Measurements from ENCODE around the gene CCNJL.

CCNJL gene

DNA sequence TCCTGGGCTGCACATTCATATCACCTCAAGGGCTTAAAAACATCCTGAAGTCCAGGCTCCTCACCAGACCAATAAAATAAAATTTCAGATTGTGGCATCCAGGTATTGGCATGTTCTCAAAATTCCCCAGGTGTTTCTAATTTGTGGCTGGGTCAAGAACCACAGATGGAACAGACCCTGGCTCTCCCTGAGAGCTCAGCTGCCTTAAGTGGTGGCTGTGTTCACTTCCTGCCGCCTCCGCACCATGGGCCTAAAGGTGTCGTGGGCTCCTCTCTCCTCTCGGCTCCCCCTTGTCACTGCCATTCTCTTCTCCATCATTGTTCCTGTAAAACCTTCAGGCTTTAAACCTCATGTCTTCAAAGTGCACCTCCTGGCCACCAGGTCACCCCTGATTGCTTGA is 17.8 kb upstream of the CCNJL start:
- Histone ChIP-seq H3K4me3 (no peak overlapping the region), H3K27ac (no peak overlapping the region), H3K4me1 (no peaks in the 10 kb centered on the region), H3K27me3 (no peaks in the 10 kb centered on the region), H3K9me3 (no peaks in the 10 kb centered on the region), H3K36me3 (no peaks in the 10 kb centered on the region)
- TF ChIP-seq, protein P1, sequence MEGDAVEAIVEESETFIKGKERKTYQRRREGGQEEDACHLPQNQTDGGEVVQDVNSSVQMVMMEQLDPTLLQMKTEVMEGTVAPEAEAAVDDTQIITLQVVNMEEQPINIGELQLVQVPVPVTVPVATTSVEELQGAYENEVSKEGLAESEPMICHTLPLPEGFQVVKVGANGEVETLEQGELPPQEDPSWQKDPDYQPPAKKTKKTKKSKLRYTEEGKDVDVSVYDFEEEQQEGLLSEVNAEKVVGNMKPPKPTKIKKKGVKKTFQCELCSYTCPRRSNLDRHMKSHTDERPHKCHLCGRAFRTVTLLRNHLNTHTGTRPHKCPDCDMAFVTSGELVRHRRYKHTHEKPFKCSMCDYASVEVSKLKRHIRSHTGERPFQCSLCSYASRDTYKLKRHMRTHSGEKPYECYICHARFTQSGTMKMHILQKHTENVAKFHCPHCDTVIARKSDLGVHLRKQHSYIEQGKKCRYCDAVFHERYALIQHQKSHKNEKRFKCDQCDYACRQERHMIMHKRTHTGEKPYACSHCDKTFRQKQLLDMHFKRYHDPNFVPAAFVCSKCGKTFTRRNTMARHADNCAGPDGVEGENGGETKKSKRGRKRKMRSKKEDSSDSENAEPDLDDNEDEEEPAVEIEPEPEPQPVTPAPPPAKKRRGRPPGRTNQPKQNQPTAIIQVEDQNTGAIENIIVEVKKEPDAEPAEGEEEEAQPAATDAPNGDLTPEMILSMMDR (IDR thresholded peaks at IDR 0.05): no peak
- intact Hi-C loops (cut with DNase I; ENCODE audit: low total_unique reads): no loop called here
- no peak for DNase-seq

DNA sequence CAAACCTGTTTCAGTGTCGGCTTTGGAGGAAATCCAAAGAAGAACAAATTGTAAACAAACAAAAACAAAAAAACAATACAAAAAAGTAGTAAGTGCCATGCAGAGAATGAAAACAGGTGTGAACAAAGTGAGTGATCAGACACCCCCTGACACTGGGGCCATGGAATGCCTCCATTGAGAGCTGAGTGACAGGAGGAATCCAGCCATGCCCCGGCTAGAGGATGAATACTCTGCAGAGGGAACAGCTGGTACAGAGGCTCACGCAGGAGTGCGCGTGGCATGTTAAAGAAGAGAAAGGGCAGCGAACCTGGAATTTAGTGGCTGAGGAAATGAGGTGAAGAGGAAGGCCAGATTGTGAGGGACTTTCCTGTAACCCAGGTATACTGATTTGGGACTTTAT is 15.5 kb upstream of the CCNJL start:
- DNase-seq: no peak
- H3K4me1 ChIP-seq: no peaks in the 10 kb centered on the region
- H3K36me3 ChIP-seq: no peaks in the 10 kb centered on the region
- no peak overlapping the region for H3K4me3 ChIP-seq
- intact Hi-C loops (cut with DNase I; ENCODE audit: low total_unique reads): no loop called here
- H3K27me3 ChIP-seq: no peaks in the 10 kb centered on the region
- no peaks in the 10 kb centered on the region for H3K9me3 ChIP-seq
- TF ChIP-seq, protein P1 (IDR thresholded peaks at IDR 0.05): no peak
- no peak overlapping the region for H3K27ac ChIP-seq

DNA sequence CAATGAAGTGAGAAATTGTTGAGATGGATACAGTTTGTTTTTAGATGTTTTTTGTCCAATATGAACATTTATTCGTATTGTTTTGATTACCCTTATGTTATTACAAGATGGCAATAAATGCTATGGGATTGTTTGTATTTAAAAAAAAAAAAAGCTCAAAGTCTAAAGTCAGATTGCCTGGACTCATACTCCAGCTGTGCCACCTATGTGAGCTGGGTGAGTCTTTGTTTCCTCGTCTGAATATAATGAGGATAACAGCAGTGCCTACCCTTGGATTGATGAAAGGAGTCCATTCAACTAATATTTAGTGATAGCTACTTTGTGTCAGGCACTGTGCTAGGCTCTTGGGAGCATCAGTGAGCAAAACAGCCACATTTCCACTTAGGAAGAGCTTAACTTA is 14.6 kb upstream of the CCNJL start:
- DNase-seq: no peak
- Histone ChIP-seq H3K4me1 (no peaks in the 10 kb centered on the region), H3K27ac (no peak overlapping the region), H3K36me3 (no peaks in the 10 kb centered on the region), H3K27me3 (no peaks in the 10 kb centered on the region), H3K9me3 (no peaks in the 10 kb centered on the region), H3K4me3 (no peak overlapping the region)
- TF ChIP-seq, protein P1 (IDR thresholded peaks at IDR 0.05): no peak
- intact Hi-C loops (cut with DNase I; ENCODE audit: low total_unique reads): no loop called here

DNA sequence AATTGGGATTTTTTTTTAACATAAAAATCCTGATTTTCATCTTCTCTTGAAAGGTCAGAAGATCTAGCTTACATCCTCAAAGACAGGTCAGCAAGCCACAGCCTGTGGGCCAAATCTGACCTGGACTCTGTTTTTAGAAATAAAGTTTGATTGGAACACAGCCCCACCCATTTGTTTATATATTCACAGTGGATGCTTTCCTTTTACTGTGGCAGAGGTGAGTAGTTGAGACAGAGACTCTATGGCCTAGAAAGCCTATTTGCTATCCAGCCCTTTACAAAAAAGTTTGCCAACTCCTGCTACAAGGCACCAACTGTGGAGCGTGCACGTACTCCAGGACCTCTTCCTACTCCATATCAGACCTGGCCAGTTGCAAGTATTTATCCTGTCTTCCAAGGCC is 13.4 kb upstream of the CCNJL start:
- Histone ChIP-seq H3K4me3 (no peak overlapping the region), H3K4me1 (no peaks in the 10 kb centered on the region), H3K27me3 (peaks cover 0 to 7% of the 10 kb centered on the region in 2 donors), H3K27ac (no peak overlapping the region), H3K36me3 (no peaks in the 10 kb centered on the region), H3K9me3 (no peaks in the 10 kb centered on the region)
- TF ChIP-seq, protein P1 (IDR thresholded peaks at IDR 0.05): no peak
- DNase-seq: no peak
- intact Hi-C loops (cut with DNase I; ENCODE audit: low total_unique reads): no loop called here

DNA sequence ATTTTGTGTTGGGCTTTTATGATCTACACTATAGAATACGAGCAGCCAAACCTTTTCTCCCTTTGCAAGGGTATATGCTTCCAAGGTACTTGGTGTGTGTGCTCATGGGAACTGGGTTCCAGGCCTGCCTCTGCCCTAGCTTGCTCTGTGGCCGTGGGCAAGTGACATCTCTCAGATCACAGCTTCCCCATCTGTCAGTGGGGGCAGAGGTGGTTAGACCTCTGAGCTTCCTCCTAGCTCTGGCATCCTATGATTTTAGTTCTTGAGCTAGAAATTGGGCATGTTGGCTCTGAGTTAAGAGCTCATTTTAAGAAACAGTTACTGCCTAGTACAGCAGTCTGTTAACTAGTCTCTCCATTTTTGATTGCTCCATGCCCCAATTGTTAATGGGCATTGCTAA is 12.5 kb upstream of the CCNJL start:
- H3K36me3 ChIP-seq: no peaks in the 10 kb centered on the region
- intact Hi-C loops (cut with DNase I; ENCODE audit: low total_unique reads): no loop called here
- peaks cover 0 to 7% of the 10 kb centered on the region in 2 donors for H3K27me3 ChIP-seq
- H3K4me3 ChIP-seq: no peak overlapping the region
- TF ChIP-seq, protein P1 (IDR thresholded peaks at IDR 0.05): no peak
- DNase-seq: no peak
- H3K9me3 ChIP-seq: no peaks in the 10 kb centered on the region
- no peak overlapping the region for H3K27ac ChIP-seq
- no peaks in the 10 kb centered on the region for H3K4me1 ChIP-seq

DNA sequence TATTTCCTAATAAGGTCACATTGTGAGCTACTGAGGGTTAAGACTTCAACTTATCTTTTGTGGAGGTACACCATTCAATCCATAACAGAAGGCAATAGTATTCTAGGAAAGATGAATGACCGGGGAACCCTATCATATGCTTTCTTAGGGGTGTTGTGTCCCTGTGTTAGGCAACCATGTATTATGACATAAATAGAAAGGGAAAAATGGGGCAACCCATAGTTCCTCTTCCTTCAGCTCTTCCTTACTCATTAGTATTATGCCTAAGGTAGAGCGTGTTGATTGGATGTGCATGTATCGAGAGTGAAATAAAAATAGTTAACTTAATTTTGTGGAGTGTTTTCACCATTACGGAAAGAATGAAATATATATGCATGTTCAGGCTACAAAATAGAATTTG is 6.0 kb upstream of the CCNJL start:
- H3K4me1 ChIP-seq: no peaks in the 10 kb centered on the region
- DNase-seq: no peak
- peaks cover 0 to 14% of the 10 kb centered on the region in 2 donors for H3K27me3 ChIP-seq
- H3K4me3 ChIP-seq: no peak overlapping the region
- no peak overlapping the region for H3K27ac ChIP-seq
- TF ChIP-seq, protein P1 (IDR thresholded peaks at IDR 0.05): no peak
- no peaks in the 10 kb centered on the region for H3K9me3 ChIP-seq
- no peaks in the 10 kb centered on the region for H3K36me3 ChIP-seq
- intact Hi-C loops (cut with DNase I; ENCODE audit: low total_unique reads): no loop called here

All from tibial artery (tissue), 4 donors.